ENCODE results near the gene MACROD1. TPM values are rescaled to one million over a fixed set of nuclear protein-coding genes. Genes with fewer than 3 reads are reported as not detected.

Gene MACROD1
- total and polyA plus RNA-seq, 2 of the 13 experiments (the other 11 are each of a cell fraction or from before 2014, with no cell fraction given) = 23.1 to 34.5 TPM

DNA sequence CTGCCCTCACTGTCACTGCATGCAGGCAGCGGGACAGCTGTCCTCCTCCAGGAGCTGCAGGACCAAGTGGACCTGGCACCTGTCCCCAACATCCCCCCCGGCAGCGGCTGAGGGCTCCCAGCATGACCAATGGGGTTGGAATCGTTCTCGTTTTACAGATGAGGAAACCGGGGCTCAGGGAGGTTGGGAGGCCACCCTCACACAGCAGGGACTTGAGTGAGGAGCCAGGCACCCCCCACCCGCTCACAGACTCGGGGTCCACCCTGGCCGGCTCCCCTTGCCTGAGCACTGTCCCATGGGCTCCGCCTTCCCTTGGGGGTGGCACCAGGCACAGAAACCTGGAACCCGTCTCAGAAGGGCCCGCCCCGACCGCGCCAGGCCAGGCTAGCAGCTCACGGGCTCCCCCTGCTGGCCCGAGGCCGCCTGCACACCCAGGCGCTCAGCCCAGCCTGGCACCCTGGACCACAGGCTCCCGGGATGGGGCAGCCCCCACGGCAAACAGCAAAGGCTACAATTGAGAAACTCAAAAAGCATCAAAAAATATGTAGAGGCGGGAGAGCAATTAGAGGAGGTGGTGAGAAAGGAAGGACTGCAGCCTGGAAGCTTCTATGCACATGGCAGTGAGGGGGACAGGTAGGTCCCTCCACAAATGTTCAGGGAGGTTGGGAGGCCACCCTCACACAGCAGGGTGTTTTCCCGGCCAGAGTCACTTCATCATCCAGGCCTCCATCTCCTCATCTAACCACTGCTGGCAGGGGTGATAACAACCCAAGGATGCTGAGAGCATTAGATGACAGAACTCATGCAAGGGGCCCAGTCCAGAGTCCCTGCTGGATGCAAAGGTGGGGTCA is 12.8 kb downstream of the MACROD1 start (continued):
- TF ChIP-seq, protein P1, sequence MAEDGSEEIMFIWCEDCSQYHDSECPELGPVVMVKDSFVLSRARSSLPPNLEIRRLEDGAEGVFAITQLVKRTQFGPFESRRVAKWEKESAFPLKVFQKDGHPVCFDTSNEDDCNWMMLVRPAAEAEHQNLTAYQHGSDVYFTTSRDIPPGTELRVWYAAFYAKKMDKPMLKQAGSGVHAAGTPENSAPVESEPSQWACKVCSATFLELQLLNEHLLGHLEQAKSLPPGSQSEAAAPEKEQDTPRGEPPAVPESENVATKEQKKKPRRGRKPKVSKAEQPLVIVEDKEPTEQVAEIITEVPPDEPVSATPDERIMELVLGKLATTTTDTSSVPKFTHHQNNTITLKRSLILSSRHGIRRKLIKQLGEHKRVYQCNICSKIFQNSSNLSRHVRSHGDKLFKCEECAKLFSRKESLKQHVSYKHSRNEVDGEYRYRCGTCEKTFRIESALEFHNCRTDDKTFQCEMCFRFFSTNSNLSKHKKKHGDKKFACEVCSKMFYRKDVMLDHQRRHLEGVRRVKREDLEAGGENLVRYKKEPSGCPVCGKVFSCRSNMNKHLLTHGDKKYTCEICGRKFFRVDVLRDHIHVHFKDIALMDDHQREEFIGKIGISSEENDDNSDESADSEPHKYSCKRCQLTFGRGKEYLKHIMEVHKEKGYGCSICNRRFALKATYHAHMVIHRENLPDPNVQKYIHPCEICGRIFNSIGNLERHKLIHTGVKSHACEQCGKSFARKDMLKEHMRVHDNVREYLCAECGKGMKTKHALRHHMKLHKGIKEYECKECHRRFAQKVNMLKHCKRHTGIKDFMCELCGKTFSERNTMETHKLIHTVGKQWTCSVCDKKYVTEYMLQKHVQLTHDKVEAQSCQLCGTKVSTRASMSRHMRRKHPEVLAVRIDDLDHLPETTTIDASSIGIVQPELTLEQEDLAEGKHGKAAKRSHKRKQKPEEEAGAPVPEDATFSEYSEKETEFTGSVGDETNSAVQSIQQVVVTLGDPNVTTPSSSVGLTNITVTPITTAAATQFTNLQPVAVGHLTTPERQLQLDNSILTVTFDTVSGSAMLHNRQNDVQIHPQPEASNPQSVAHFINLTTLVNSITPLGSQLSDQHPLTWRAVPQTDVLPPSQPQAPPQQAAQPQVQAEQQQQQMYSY (CRISPR knock-in tag; IDR thresholded peaks at IDR 0.05) = no peak
- TF ChIP-seq FOXJ3 (CRISPR knock-in tag; IDR thresholded peaks at IDR 0.05; ENCODE audit: borderline replicate concordance) (no peak), ZNF337 (CRISPR knock-in tag; IDR thresholded peaks at IDR 0.05; ENCODE audit: borderline replicate concordance, low read depth) (no peak), TRIM24 (CRISPR knock-in tag; IDR thresholded peaks at IDR 0.05) (no peak), SAP130 (CRISPR knock-in tag; IDR thresholded peaks at IDR 0.05; ENCODE audit: low read depth) (0 out of 2 replicates have a peak, but pooled peaks have one; percentile 24), ZNF343 (CRISPR knock-in tag; IDR thresholded peaks at IDR 0.05) (no peak), ZNF383 (CRISPR knock-in tag; IDR thresholded peaks at IDR 0.05; ENCODE audit: borderline replicate concordance) (no peak), ZNF83 (CRISPR knock-in tag; IDR thresholded peaks at IDR 0.05; ENCODE audit: borderline replicate concordance) (no peak), ARNT (IDR thresholded peaks at IDR 0.05) (no peak), TMF1 (CRISPR knock-in tag; IDR thresholded peaks at IDR 0.05; ENCODE audit: low read depth) (no peak), ZFP1 (CRISPR knock-in tag; IDR thresholded peaks at IDR 0.05) (no peak), ZFY (CRISPR knock-in tag; IDR thresholded peaks at IDR 0.05) (no peak), ZNF709 (CRISPR knock-in tag; IDR thresholded peaks at IDR 0.05) (no peak), FOSL2 (CRISPR knock-in tag; IDR thresholded peaks at IDR 0.05) (no peak), ZNF329 (CRISPR knock-in tag; IDR thresholded peaks at IDR 0.05; ENCODE audit: low read depth) (no peak), CCAR2 (optimal IDR thresholded peaks at IDR 0.05; ENCODE audit: low read depth, low read length) (no peak), TCF7 (IDR thresholded peaks at IDR 0.05; ENCODE audit: low read depth) (no peak), ZNF256 (CRISPR knock-in tag; conservative IDR thresholded peaks at IDR 0.05) (no peak), NPAS2 (CRISPR knock-in tag; IDR thresholded peaks at IDR 0.05; ENCODE audit: borderline replicate concordance) (no peak), HOXA5 (CRISPR knock-in tag; IDR thresholded peaks at IDR 0.05) (no peak), GABPB1 (CRISPR knock-in tag; IDR thresholded peaks at IDR 0.05) (peak; percentile 42; the same call in 1 of the 2 replicates)
- TF ChIP-seq, protein P2, sequence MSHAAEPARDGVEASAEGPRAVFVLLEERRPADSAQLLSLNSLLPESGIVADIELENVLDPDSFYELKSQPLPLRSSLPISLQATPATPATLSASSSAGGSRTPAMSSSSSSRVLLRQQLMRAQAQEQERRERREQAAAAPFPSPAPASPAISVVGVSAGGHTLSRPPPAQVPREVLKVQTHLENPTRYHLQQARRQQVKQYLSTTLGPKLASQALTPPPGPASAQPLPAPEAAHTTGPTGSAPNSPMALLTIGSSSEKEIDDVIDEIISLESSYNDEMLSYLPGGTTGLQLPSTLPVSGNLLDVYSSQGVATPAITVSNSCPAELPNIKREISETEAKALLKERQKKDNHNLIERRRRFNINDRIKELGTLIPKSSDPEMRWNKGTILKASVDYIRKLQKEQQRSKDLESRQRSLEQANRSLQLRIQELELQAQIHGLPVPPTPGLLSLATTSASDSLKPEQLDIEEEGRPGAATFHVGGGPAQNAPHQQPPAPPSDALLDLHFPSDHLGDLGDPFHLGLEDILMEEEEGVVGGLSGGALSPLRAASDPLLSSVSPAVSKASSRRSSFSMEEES (CRISPR knock-in tag; IDR thresholded peaks at IDR 0.05) = no peak
- TF ChIP-seq, protein P3, sequence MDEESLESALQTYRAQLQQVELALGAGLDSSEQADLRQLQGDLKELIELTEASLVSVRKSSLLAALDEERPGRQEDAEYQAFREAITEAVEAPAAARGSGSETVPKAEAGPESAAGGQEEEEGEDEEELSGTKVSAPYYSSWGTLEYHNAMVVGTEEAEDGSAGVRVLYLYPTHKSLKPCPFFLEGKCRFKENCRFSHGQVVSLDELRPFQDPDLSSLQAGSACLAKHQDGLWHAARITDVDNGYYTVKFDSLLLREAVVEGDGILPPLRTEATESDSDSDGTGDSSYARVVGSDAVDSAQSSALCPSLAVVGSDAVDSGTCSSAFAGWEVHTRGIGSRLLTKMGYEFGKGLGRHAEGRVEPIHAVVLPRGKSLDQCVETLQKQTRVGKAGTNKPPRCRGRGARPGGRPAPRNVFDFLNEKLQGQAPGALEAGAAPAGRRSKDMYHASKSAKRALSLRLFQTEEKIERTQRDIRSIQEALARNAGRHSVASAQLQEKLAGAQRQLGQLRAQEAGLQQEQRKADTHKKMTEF (CRISPR knock-in tag; IDR thresholded peaks at IDR 0.05) = peak; percentile 28; the same call in 1 of the 2 replicates
- TF ChIP-seq, protein P4, sequence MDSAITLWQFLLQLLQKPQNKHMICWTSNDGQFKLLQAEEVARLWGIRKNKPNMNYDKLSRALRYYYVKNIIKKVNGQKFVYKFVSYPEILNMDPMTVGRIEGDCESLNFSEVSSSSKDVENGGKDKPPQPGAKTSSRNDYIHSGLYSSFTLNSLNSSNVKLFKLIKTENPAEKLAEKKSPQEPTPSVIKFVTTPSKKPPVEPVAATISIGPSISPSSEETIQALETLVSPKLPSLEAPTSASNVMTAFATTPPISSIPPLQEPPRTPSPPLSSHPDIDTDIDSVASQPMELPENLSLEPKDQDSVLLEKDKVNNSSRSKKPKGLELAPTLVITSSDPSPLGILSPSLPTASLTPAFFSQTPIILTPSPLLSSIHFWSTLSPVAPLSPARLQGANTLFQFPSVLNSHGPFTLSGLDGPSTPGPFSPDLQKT (CRISPR knock-in tag; IDR thresholded peaks at IDR 0.05; ENCODE audit: borderline replicate concordance) = no peak

All from HepG2 (cell line).